Epithelial cell of esophagus (primary cell): ENCODE data around the gene LRRC4C.

Experiments used
- DNase-seq: peaks from one replicate; pipeline ENCODE4 v3.0.0; 2010; ENCODE audit warnings: low read depth
- H3K4me3 ChIP-seq: 2 replicates; pipeline ENCODE4 v1.5.1; 2011; ENCODE audit warnings: mild to moderate bottlenecking, low read length, control low read depth
- CTCF ChIP-seq: IDR thresholded peaks from 2 replicates; pipeline ENCODE4 v1.5.1; 2011; ENCODE audit warnings: low read depth, mild to moderate bottlenecking, low read length, control low read depth, inconsistent platforms; ENCODE audit not compliant: insufficient read depth; ENCODE audit errors: missing control alignments

The LRRC4C gene

GRCh38 chr11:41119484-41119883 is 340.0 kb downstream of the LRRC4C start:
- no peak for TF ChIP-seq CTCF
- no peak overlapping the region for H3K4me3 ChIP-seq
- no peak for DNase-seq

- TF ChIP-seq CTCF = no peak
- H3K4me3 ChIP-seq = no peak overlapping the region
- no peak for DNase-seq
Measured at GRCh38 chr11:41118521-41118920, 340.9 kb downstream of the LRRC4C start.

GRCh38 chr11:41116970-41117369 is 342.5 kb downstream of the LRRC4C start:
- no peak overlapping the region for H3K4me3 ChIP-seq
- no peak for DNase-seq
- no peak for TF ChIP-seq CTCF

- no peak for DNase-seq
- H3K4me3 ChIP-seq = no peak overlapping the region
- no peak for TF ChIP-seq CTCF
Measured at GRCh38 chr11:41115066-41115465, 344.4 kb downstream of the LRRC4C start.

- no peak overlapping the region for H3K4me3 ChIP-seq
- no peak for TF ChIP-seq CTCF
- DNase-seq = no peak
Measured at GRCh38 chr11:41113160-41113559, 346.3 kb downstream of the LRRC4C start.

GRCh38 chr11:41110527-41110926 is 348.9 kb downstream of the LRRC4C start:
- H3K4me3 ChIP-seq = no peak overlapping the region
- TF ChIP-seq CTCF = no peak
- no peak for DNase-seq

- H3K4me3 ChIP-seq = no peak overlapping the region
- DNase-seq = no peak
- no peak for TF ChIP-seq CTCF
Measured at GRCh38 chr11:41102471-41102870, 357.0 kb downstream of the LRRC4C start.
